Measurements from ENCODE around the gene INPP5B.

DNA sequence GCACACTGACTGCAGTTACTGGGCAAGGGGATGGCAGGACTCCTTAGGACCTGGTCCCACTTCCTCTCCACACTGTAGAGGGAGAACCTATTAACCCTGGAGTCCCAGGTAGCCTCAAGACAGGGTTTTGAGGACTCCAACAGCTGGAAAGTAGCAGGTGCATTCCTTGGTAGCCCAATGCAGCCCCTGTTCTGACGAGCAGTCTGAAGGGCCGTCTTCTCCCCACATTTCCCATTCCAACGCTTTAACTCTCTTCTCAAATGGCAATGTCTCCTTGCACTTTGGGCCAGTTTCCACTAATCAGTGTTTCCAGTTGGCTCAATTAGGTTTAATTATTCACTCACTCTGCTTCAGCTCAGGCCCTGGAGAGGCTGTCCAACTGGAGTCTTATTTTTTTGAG lies 8.8 kb upstream of the INPP5B start:
- TF ChIP-seq EZH2 (IDR thresholded peaks at IDR 0.05; ENCODE audit: low read length, unreplicated experiment), result no peak
- TF ChIP-seq, protein P1, sequence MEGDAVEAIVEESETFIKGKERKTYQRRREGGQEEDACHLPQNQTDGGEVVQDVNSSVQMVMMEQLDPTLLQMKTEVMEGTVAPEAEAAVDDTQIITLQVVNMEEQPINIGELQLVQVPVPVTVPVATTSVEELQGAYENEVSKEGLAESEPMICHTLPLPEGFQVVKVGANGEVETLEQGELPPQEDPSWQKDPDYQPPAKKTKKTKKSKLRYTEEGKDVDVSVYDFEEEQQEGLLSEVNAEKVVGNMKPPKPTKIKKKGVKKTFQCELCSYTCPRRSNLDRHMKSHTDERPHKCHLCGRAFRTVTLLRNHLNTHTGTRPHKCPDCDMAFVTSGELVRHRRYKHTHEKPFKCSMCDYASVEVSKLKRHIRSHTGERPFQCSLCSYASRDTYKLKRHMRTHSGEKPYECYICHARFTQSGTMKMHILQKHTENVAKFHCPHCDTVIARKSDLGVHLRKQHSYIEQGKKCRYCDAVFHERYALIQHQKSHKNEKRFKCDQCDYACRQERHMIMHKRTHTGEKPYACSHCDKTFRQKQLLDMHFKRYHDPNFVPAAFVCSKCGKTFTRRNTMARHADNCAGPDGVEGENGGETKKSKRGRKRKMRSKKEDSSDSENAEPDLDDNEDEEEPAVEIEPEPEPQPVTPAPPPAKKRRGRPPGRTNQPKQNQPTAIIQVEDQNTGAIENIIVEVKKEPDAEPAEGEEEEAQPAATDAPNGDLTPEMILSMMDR (conservative IDR thresholded peaks at IDR 0.05; ENCODE audit: low read depth, low read length), result no peak

Data from PC-3 (cell line).